IPS DF 6.9 (cell line): ENCODE measurements around the gene TP53AIP1.

Source experiments
- DNase-seq: peaks from one replicate; pipeline ENCODE4 v3.0.0-alpha.2; 2013; ENCODE audit warnings: low read depth, low spot score
- H3K27ac ChIP-seq: one replicate; pipeline ENCODE4 v1.5.1; 2013; ENCODE audit warnings: low read length, control low read depth
- H3K27me3 ChIP-seq: 2 replicates; pipeline ENCODE4 v1.6.1; 2013; ENCODE audit warnings: mild to moderate bottlenecking, low read length; ENCODE audit not compliant: control insufficient read depth, insufficient read depth
- H3K36me3 ChIP-seq: 2 replicates; pipeline ENCODE4 v1.6.1; 2013; ENCODE audit warnings: low read length; ENCODE audit not compliant: control insufficient read depth, insufficient read depth
- H3K4me1 ChIP-seq: 2 replicates; pipeline ENCODE4 v1.6.1; 2013; ENCODE audit warnings: low read length; ENCODE audit not compliant: control insufficient read depth, insufficient read depth
- H3K4me3 ChIP-seq: 2 replicates; pipeline ENCODE4 v1.5.1; 2013; ENCODE audit warnings: mild to moderate bottlenecking, low read length
- H3K9me3 ChIP-seq: 2 replicates; pipeline ENCODE4 v1.6.1; 2013; ENCODE audit warnings: low read length, inconsistent platforms; ENCODE audit not compliant: control insufficient read depth, insufficient read depth
- WGBS: extraction: QIAGEN DNeasy Blood & Tissue Kit; methylation state at CpG from one replicate; pipeline ENCODE4 v1.1.7; 2013; ENCODE audit warnings: mixed read lengths, missing lambda C conversion rate; ENCODE audit not compliant: insufficient read length, insufficient coverage; 5-methylcytosine and 5-hydroxymethylcytosine counted together

Gene TP53AIP1, protein sequence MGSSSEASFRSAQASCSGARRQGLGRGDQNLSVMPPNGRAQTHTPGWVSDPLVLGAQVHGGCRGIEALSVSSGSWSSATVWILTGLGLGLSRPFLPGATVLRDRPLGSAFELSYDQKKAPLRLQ

DNA sequence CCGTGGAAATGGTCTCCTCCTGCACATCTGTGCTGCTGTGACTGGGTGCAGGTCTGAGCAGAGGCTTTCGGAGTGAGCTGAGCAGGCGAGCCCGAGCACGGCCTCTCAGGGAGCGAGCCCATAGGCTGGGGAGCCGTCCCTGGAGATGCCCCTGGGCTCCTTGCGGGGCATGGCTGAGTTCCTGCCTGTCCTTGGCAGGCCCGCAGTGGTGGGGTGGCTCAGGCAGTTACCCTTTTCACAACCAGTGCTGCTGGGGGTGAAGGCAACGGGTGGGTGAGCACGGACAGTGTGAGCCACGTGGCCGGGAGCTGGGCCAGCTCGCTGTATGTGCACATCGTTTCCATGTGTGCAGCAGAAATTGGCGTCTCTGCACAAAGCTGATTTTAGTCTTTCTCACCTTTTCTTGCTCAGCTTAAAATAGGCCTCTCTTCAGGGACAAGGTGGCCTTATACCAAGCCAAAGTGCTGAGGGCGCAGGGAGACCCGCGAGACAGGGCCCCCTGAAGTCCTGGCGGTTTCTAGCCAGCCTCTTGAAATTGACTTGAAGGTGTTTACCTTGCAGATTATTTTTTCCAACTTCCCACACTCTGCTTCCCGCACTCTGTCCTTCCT is at the start of gene TP53AIP1:
Gene TP53AIP1 (minus strand): TSS at position 55 of the 611 bp plus-strand sequence. CDS start 5,053 bp downstream, outside the sequence.
- Histone ChIP-seq H3K4me3 (no peak within 1 kb of the TSS), H3K27ac (no peak within 1 kb of the TSS), H3K4me1 (no peaks in the 10 kb centered on the region), H3K27me3 (no peaks in the 10 kb centered on the region; the same call in 1 of the 2 replicates), H3K9me3 (no peaks in the 10 kb centered on the region), H3K36me3 (no peaks in the 10 kb centered on the region)
- no peak for DNase-seq
- WGBS = no CpG with 5 or more reads among the region's 21 CpGs

DNA sequence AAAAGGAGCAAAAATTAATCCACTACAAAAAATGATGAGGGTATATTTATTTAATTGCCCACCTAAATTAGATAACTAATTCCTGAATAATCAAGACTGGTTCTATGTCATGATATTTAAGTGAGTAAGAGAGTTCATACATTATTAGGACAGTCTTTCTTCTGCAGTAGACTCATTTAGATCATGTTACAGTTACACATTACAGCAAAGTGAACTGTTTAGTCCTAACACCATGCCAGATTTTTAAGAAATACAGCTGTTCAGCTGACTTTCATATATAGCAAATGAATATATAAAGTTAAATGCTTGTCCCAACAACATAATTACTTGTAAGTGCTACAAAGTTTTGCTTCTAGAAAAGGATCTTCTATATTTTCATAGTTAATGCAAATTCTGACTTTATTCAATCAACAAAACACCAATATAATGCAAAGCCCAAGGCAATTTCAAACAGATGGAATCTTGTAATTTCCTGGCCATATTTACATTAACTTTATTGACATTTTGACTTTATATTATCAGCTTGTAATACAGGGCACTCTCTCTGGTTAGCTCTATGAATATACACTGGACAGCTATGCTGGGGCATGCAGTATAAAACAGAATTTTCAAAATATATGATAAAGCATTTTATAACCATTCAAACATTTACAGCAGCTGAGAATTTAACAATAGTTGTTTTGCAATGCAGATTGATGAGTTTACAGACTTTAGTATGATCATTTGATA is 45.7 kb upstream of the TP53AIP1 start:
- H3K27ac ChIP-seq = no peak overlapping the region
- H3K4me3 ChIP-seq = no peak overlapping the region
- DNase-seq = no peak
- no peaks in the 10 kb centered on the region for H3K4me1 ChIP-seq
- no peaks in the 10 kb centered on the region for H3K9me3 ChIP-seq
- H3K36me3 ChIP-seq = no peaks in the 10 kb centered on the region
- no peaks in the 10 kb centered on the region for H3K27me3 ChIP-seq

DNA sequence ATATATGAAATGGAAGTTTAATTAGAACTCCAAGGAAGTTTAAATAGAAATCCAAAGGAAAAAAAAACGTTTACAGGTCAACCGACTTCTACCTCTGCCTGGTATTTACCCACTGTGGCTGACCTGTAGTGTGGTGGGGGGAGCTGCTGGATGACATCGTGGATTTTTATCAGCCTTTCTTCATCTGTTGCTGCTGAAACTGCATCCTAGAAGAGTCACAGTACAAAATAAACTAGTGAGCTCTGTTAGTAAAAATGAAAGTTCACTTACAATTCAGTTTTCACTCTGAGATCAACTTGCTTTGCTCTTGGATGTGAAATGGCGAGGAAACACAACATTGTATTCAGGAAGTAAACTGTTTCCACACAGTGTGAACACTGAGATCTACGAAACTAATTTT is 43.2 kb upstream of the TP53AIP1 start:
- DNase-seq = no peak
- H3K4me1 ChIP-seq = no peaks in the 10 kb centered on the region
- no peaks in the 10 kb centered on the region for H3K9me3 ChIP-seq
- no CpG with 5 or more reads among the region's 5 CpGs for WGBS
- H3K36me3 ChIP-seq = no peaks in the 10 kb centered on the region
- no peak overlapping the region for H3K4me3 ChIP-seq
- no peak overlapping the region for H3K27ac ChIP-seq
- no peaks in the 10 kb centered on the region for H3K27me3 ChIP-seq

DNA sequence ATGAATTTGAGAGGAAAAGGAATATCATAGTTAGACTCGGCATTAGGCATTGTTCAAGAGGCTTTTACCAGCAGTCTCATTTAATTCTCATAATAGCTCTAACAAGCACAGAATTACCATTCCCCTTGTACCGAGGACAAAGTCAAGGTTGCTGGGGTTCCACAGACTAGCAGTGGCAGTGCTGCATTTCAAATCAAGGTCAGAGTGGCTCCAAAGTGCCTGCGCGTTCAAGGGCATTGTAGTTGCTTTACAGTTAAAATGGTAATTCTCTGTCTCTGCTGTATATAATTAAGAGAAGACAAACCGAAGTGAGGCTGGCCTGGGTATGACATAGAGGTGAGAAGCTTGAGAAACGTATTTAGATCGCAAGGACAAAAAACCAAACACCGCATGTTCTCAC is 40.4 kb upstream of the TP53AIP1 start:
- H3K4me3 ChIP-seq = no peak overlapping the region
- H3K27ac ChIP-seq = no peak overlapping the region
- H3K4me1 ChIP-seq = no peaks in the 10 kb centered on the region
- DNase-seq = no peak
- H3K27me3 ChIP-seq = no peaks in the 10 kb centered on the region
- no CpG with 5 or more reads among the region's 8 CpGs for WGBS
- no peaks in the 10 kb centered on the region for H3K36me3 ChIP-seq
- no peaks in the 10 kb centered on the region for H3K9me3 ChIP-seq

DNA sequence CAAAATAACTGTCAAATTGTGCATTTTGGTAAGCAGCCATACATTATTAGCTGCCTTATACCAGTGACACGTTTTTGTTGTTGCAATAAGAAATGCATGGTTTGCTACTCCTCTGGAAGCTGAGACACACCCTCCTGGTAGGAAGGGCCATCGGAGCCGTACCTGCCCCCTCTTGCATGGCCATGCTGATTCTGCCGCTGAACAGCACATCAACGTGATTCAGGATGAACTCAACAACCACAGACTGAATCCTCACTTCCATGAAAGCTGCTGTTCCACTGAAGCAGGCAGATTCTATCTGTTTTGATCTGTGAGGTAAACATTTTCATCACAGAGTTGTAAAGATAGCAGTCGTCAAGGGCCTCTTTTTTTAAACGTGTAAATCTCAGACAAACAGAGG is 38.6 kb upstream of the TP53AIP1 start:
- no peaks in the 10 kb centered on the region for H3K36me3 ChIP-seq
- no CpG with 5 or more reads among the region's 7 CpGs for WGBS

DNA sequence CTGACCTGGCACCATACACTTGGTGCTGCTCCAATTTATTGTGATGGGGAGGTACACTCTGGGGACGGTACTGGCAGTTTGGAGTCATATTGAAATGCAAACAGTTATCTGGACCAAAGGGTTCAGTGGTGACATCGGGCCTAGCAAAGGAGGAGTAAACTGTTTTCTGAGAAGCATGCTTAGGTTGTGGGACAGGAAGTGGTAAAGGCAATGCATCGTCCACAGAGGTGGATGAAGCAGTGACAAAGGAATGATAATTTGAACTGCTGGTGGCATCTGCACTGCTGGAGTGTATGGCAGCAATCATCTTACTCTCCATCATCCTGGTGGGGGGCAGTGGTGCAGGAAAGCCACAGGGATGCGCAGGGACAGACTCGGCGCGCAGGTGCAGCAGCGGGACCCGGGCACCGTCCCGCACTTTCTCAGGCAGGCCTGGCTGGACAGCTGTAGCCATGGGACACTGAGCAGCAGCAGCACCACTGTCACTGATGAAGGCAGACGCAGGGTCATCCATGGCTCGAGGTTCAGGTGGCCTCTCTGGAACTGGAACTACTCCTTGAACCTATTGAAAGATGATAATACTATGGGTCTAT is 28.0 kb upstream of the TP53AIP1 start:
- Histone ChIP-seq H3K27ac (no peak overlapping the region), H3K4me1 (no peaks in the 10 kb centered on the region), H3K27me3 (no peaks in the 10 kb centered on the region), H3K9me3 (no peaks in the 10 kb centered on the region), H3K4me3 (no peak overlapping the region), H3K36me3 (peaks cover 15% of the 10 kb centered on the region)
- no CpG with 5 or more reads among the region's 13 CpGs for WGBS
- DNase-seq = no peak

More for the DNA sequence above, 38.6 kb upstream of the TP53AIP1 start:
- H3K27ac ChIP-seq = no peak overlapping the region
- no peak overlapping the region for H3K4me3 ChIP-seq
- H3K4me1 ChIP-seq = no peaks in the 10 kb centered on the region
- H3K27me3 ChIP-seq = no peaks in the 10 kb centered on the region
- no peaks in the 10 kb centered on the region for H3K9me3 ChIP-seq
- no peak for DNase-seq

DNA sequence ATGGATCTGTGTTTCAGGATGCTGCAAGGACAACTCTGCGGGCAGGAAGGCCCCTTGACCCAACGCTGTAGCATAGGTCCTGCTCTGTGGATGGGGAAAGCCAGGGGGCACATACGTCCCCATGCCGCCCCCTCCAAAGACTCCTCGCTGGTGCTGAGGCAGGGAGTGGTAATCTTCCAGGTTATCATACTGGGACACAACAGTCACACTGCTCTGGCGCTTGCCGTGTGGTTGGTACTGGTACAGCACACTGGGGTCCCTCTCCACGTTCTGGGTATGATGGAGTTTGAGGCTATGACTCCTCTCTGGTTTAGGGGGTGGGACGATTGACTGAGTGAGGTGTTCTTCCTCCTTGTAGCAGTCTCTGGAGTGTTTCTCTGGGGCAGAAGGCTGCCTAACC is 26.2 kb upstream of the TP53AIP1 start:
- H3K27me3 ChIP-seq = no peaks in the 10 kb centered on the region
- no peak overlapping the region for H3K27ac ChIP-seq
- H3K36me3 ChIP-seq = peaks cover 9% of the 10 kb centered on the region
- no CpG with 5 or more reads among the region's 9 CpGs for WGBS
- no peak overlapping the region for H3K4me3 ChIP-seq
- H3K4me1 ChIP-seq = no peaks in the 10 kb centered on the region
- DNase-seq = no peak
- no peaks in the 10 kb centered on the region for H3K9me3 ChIP-seq

DNA sequence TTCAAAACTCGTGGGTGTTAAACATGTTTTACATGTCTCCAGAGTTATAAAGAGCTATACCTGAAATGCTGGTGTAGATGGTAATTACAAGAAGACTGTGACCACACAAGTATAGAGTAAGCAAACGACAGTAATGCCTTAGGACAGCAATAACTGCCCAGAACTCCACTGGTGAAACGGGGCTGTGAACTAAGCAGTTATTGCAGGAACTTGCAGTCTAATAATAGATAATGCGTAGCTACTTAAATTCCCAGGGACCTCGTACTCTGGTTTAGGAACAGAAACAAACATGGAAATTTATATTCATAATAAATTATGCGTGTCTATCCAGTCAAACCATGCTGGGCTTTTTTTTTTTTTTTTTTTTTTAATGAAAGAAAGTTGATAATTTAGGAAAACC is 24.9 kb upstream of the TP53AIP1 start:
- no peaks in the 10 kb centered on the region for H3K9me3 ChIP-seq

DNA sequence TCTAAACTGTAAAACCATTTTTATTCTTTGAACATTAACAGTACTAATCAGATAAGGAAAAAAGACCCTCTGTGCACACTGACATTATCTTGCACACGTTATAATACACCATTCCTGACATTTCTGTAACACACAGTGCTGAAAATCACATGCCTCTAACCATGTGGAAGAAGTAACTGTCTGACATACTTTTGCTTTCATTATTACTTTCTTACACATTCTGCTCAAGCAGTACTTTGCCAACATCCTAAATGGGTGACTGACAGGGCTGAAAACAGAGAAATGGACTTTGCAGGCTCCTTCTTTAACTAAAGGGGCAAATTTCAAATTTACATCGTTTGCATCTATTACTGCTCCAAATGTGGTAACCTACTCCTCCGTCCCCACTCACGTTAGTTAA is 22.8 kb upstream of the TP53AIP1 start:
- Histone ChIP-seq H3K4me3 (no peak overlapping the region), H3K27me3 (no peaks in the 10 kb centered on the region), H3K9me3 (no peaks in the 10 kb centered on the region), H3K36me3 (peaks cover 5% of the 10 kb centered on the region; the same call in 1 of the 2 replicates), H3K4me1 (no peaks in the 10 kb centered on the region), H3K27ac (no peak overlapping the region)
- DNase-seq = no peak
- WGBS = no CpG with 5 or more reads among the region's 4 CpGs

More for the DNA sequence above, 24.9 kb upstream of the TP53AIP1 start:
- DNase-seq = no peak
- Histone ChIP-seq H3K4me3 (no peak overlapping the region), H3K36me3 (peaks cover 9% of the 10 kb centered on the region), H3K27ac (no peak overlapping the region), H3K27me3 (no peaks in the 10 kb centered on the region), H3K4me1 (no peaks in the 10 kb centered on the region)
- WGBS = no CpG with 5 or more reads among the region's 6 CpGs

DNA sequence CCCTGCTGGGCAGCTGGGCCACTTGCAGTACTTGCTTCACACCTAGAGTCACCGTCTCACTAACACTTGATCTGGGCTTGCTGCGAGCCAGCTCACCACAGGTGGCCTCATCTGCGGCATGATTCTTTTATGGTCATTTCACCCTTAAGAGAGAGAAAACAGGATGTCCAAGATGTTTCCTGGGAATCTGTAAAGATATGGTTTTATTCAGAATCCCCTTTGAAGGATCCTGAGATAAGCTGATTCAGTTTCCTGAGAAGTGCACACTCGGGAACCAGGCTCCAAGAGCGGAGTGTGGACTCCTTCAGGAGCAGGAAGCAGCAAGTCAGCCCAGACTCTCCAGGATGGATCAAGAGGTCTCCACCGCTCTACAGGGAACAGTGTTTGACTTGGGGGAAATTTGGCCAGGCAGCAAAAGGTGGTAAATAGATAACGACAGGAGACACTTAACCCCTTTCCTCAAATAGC is 21.8 kb upstream of the TP53AIP1 start:
- peaks cover 2% of the 10 kb centered on the region; the same call in 1 of the 2 replicates for H3K36me3 ChIP-seq
- no CpG with 5 or more reads among the region's 7 CpGs for WGBS
- H3K4me1 ChIP-seq = no peaks in the 10 kb centered on the region
- no peak overlapping the region for H3K4me3 ChIP-seq
- no peaks in the 10 kb centered on the region for H3K27me3 ChIP-seq
- no peaks in the 10 kb centered on the region for H3K9me3 ChIP-seq
- DNase-seq = no peak
- no peak overlapping the region for H3K27ac ChIP-seq
